K562 (cell line): Measurements from ENCODE around the gene SELENOO. TPM values are rescaled to one million over a fixed set of nuclear protein-coding genes. Genes with fewer than 3 reads are reported as not detected.

Experiments used
- ATAC-seq: fragments of 200-7000 bp; cut with Tn5 transposase; 3 replicates; pipeline ENCODE4 v1.9.1; 2020; ENCODE audit warnings: moderate library complexity
- BruUV-seq: library from RNA; stranded (reverse); fragments of 400-500 nt; replicated peaks from 2 replicates; lab custom pipeline; 2021; lab: Mats Ljungman, UMichigan
- CTCF ChIA-PET: fragments of 300-600 bp; formaldehyde crosslinking; extraction: SDS; loops from one replicate; lab custom pipeline; 2021; ENCODE audit warnings: low intra/inter-chr PET ratio; lab: Yijun Ruan, JAX
- POLR2A ChIA-PET: fragments of 300-600, 350-650 bp; sonication (Branson Sonifier 250); formaldehyde crosslinking; extraction: SDS; loops from one replicate; lab custom pipeline; 2021; ENCODE audit warnings: antibody characterized with exemption, inconsistent platforms; lab: Yijun Ruan, JAX
- DNase-seq, 4 experiments: peaks; one replicate each; pipeline versions ENCODE4 v3.0.0 to v3.0.0-alpha.2; 2011 to 2018; ENCODE audit warnings: low spot score in 3 of 4, mixed read lengths in 3 of 4; ENCODE audit errors: extremely low read depth in 1 of 4
- FAIRE-seq: peaks from 2 replicates; lab custom pipeline; 2011; peaks lifted over from hg19 to GRCh38; lab: Jason Lieb, UNC
- H2AFZ ChIP-seq: 2 replicates; pipeline ENCODE4 v1.6.0; 2011; ENCODE audit warnings: low read depth, low read length, control low read depth, inconsistent platforms
- H3K27ac ChIP-seq: fragments of 200-600 bp; 3 replicates; pipeline ENCODE4 v1.8.0; 2011; ENCODE audit warnings: low read depth, mild to moderate bottlenecking, control low read depth, inconsistent platforms, low read length, moderate library complexity, mixed read lengths; ENCODE audit errors: extremely low read depth
- H3K27me3 ChIP-seq, 2 experiments: fragments of 300-600 bp in 1 of 2; 2 replicates in 1 of 2; 3 replicates in 1 of 2; pipeline versions ENCODE4 v1.6.0 to v1.8.0; 2011; ENCODE audit warnings: inconsistent platforms in 2 of 2, low read length in 2 of 2, mild to moderate bottlenecking in 1 of 2, mixed read lengths in 1 of 2, moderate library complexity in 1 of 2; ENCODE audit not compliant: control insufficient read depth in 2 of 2, insufficient read depth in 2 of 2
- H3K36me3 ChIP-seq: fragments of 300-600 bp; 3 replicates; pipeline ENCODE4 v1.8.0; 2011; ENCODE audit warnings: mild to moderate bottlenecking, low read length, inconsistent platforms; ENCODE audit not compliant: control insufficient read depth, insufficient read depth
- H3K4me1 ChIP-seq, 2 experiments: fragments of 200-600 bp in 1 of 2; replicated peaks in 1 of 2; 2 replicates in 1 of 2; 3 replicates in 1 of 2; pipeline versions ENCODE4 v1.5.1 to v1.8.0; 2011; ENCODE audit warnings: inconsistent platforms in 2 of 2, low read length in 2 of 2, mild to moderate bottlenecking in 1 of 2, mixed read lengths in 1 of 2, moderate library complexity in 1 of 2; ENCODE audit not compliant: control insufficient read depth in 2 of 2, insufficient read depth in 2 of 2
- H3K4me2 ChIP-seq: 2 replicates; pipeline ENCODE4 v1.6.1; 2011; ENCODE audit warnings: low read length, control low read depth, inconsistent platforms, mixed read lengths; ENCODE audit not compliant: insufficient read depth
- H3K4me3 ChIP-seq: fragments of 200-600 bp; sonication (generic), shearing (Covaris generic); 2 replicates; pipeline ENCODE4 v1.5.1; 2016; ENCODE audit warnings: control low read depth, inconsistent platforms
- H3K79me2 ChIP-seq: fragments of 200-600 bp; 3 replicates; pipeline ENCODE4 v1.8.0; 2011; ENCODE audit warnings: low read length, inconsistent platforms; ENCODE audit not compliant: control insufficient read depth, insufficient read depth
- H3K9ac ChIP-seq, 2 experiments: 2 replicates each; pipeline versions ENCODE4 v1.6.0 to v1.6.1; 2011; ENCODE audit warnings: low read depth in 2 of 2, low read length in 2 of 2, control low read depth in 1 of 2, inconsistent platforms in 1 of 2, mild to moderate bottlenecking in 1 of 2, mixed read lengths in 1 of 2; ENCODE audit not compliant: insufficient read depth in 1 of 2
- H3K9me1 ChIP-seq: one replicate; pipeline ENCODE4 v1.6.0; 2011; ENCODE audit warnings: inconsistent platforms, mild to moderate bottlenecking, low read length, moderate library complexity; ENCODE audit not compliant: control insufficient read depth, insufficient read depth
- H3K9me3 ChIP-seq: replicated peaks from 2 replicates; pipeline ENCODE4 v1.5.1; 2011; ENCODE audit warnings: low read depth, low read length, inconsistent platforms; ENCODE audit not compliant: control insufficient read depth, insufficient read depth
- H4K20me1 ChIP-seq: replicated peaks from 2 replicates; pipeline ENCODE4 v1.6.1; 2011; ENCODE audit warnings: low read length, inconsistent platforms, mixed read lengths; ENCODE audit not compliant: control insufficient read depth, insufficient read depth
- BCOR ChIP-seq: fragments of 450-650 bp; IDR thresholded peaks from 2 replicates; pipeline ENCODE4 v1.6.1; 2016
- DMBX1 ChIP-seq: fragments of 250-450 bp; sonication (Bioruptor Pico); IDR thresholded peaks from 2 replicates; pipeline ENCODE4 v1.8.0; 2022; ENCODE audit warnings: inconsistent platforms, mild to moderate bottlenecking, moderate library complexity, borderline replicate concordance
- POLR2G ChIP-seq: fragments of 200-400 bp; formaldehyde crosslinking; IDR thresholded peaks from 2 replicates; pipeline ENCODE4 v1.6.1; 2017; ENCODE audit warnings: low read depth, mild to moderate bottlenecking, antibody characterized with exemption, low read length, moderate library complexity
- RBFOX2 ChIP-seq: fragments of 200-400 bp; formaldehyde crosslinking; IDR thresholded peaks from 2 replicates; pipeline ENCODE4 v1.6.1; 2017; ENCODE audit warnings: low read depth, mild to moderate bottlenecking, low read length, moderate library complexity
- RBM22 ChIP-seq: fragments of 200-400 bp; formaldehyde crosslinking; IDR thresholded peaks from 2 replicates; pipeline ENCODE4 v1.6.1; 2018; ENCODE audit warnings: low read length, low read depth; ENCODE audit not compliant: poor library complexity, severe bottlenecking
- THAP7 ChIP-seq: fragments of 250-450 bp; sonication (Bioruptor Pico); IDR thresholded peaks from 2 replicates; pipeline ENCODE4 v1.5.0; 2021
- WGBS: fragments of 100-300 bp; shearing (Covaris generic); methylation state at CpG from one replicate; pipeline ENCODE4 v1.1.6; 2016; ENCODE audit warnings: low coverage, mixed read lengths; ENCODE audit not compliant: insufficient coverage; ENCODE audit errors: missing lambda C conversion rate; 5-methylcytosine and 5-hydroxymethylcytosine counted together
- in situ Hi-C: fragments of 300-500 bp; cut with MboI; formaldehyde crosslinking; loops from 4 replicates; pipeline ENCODE4 v1.15.0; 2018; ENCODE audit warnings: inconsistent platforms, mixed read lengths
- intact Hi-C: fragments of 100-400 bp; cut with micrococcal nuclease; formaldehyde crosslinking; loops from 2 replicates; pipeline ENCODE4 v1.14.2; 2022
- polyA plus RNA-seq, 8 experiments: library from polyadenylated mRNA; depleted of rRNA in 4 of 8; stranded (reverse) in 5 of 8; unstranded in 3 of 8; fragments of >200 nt; fragmentation: Nextera tagmentation in 2 of 8; fragmentation: Illumina TruSeq in 1 of 8; extraction: Ambion mirVana in 2 of 8; extraction: Trizol in 1 of 8; gene quantifications; 2 replicates each; pipeline versions ENCODE4 v1.2.1 to v1.2.3, GENCODE V29; 2011 to 2014; ENCODE audit warnings: inconsistent platforms in 1 of 8, missing spikeins in 1 of 8
- total RNA-seq, 7 experiments: library from RNA; depleted of rRNA in 6 of 7; stranded (reverse); fragments of >200 nt in 6 of 7; fragmentation: Illumina TruSeq in 2 of 7; extraction: Trizol in 2 of 7; gene quantifications; 2 replicates each; pipeline versions ENCODE4 v1.2.1 to v1.2.3, GENCODE V29; 2011 to 2021; ENCODE audit warnings: low replicate concordance in 1 of 7
- TF ChIP-seq, protein P1 (sequence below): sonication (generic); formaldehyde crosslinking; IDR thresholded peaks from 2 replicates; pipeline ENCODE4 v1.8.1; 2023; ENCODE audit warnings: mild to moderate bottlenecking, missing genetic modification reagents

The SELENOO gene
- total and polyA plus RNA-seq, 9 of the 15 experiments (the other 6 are each of a cell fraction or from before 2014, with no cell fraction given) = 0.37 to 24.9 (median 8.3) TPM

DNA sequence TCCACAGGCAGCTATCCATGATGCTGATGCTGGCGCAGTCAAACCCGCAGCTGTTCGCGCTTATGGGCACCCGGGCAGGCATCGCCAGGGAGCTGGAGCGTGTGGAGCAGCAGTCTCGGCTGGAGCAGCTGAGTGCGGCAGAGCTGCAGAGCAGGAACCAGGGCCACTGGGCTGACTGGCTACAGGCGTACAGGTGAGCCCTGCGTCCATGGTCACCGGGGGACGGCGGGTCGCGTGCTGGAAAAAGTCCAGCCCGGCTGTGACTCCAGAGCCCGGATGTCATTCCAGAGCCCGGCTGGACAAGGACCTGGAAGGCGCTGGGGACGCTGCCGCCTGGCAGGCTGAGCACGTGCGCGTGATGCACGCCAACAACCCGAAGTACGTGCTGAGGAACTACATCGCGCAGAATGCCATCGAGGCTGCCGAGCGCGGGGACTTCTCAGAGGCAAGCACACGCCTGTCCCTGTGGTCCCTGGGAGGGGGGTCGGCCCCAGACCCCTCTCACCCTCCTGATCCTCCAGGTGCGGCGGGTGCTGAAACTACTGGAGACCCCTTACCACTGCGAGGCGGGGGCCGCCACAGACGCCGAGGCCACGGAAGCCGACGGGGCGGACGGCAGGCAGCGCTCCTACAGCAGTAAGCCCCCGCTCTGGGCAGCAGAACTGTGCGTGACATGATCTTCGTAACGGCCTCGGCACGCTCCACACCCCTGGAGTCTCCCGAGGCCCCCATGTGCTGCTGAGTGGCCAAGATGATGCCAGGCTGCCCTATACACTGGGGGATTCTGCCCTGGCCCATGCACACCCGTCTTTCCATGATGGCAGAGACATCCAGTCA lies 16.1 kb downstream of the SELENOO start:
- no peak overlapping the region for H2AFZ ChIP-seq
- H3K27me3 ChIP-seq = no peaks in the 10 kb centered on the region
- WGBS = 98% methylated on average over 24 of the region's 57 CpGs
- H4K20me1 ChIP-seq = no peaks in the 10 kb centered on the region
- H3K36me3 ChIP-seq = peaks cover 89% of the 10 kb centered on the region; the same call in 2 of the 3 replicates
- no peak for TF ChIP-seq BCOR
- TF ChIP-seq RBM22 = peak; percentile 46
- TF ChIP-seq, protein P1, sequence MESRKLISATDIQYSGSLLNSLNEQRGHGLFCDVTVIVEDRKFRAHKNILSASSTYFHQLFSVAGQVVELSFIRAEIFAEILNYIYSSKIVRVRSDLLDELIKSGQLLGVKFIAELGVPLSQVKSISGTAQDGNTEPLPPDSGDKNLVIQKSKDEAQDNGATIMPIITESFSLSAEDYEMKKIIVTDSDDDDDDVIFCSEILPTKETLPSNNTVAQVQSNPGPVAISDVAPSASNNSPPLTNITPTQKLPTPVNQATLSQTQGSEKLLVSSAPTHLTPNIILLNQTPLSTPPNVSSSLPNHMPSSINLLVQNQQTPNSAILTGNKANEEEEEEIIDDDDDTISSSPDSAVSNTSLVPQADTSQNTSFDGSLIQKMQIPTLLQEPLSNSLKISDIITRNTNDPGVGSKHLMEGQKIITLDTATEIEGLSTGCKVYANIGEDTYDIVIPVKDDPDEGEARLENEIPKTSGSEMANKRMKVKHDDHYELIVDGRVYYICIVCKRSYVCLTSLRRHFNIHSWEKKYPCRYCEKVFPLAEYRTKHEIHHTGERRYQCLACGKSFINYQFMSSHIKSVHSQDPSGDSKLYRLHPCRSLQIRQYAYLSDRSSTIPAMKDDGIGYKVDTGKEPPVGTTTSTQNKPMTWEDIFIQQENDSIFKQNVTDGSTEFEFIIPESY (CRISPR knock-in tag) = 0 out of 2 replicates have a peak, but pooled peaks have one; percentile 14
- peak; percentile 56; the same call in 1 of the 2 replicates for TF ChIP-seq POLR2G
- no peak for TF ChIP-seq THAP7 (CRISPR knock-in tag)
- TF ChIP-seq RBFOX2 = peak; percentile 52
- TF ChIP-seq DMBX1 (CRISPR knock-in tag) = no peak
- H3K4me3 ChIP-seq = no peak overlapping the region
- BruUV-seq = no TSS peak
- no peak for DNase-seq
- FAIRE-seq = no peak
- H3K4me1 ChIP-seq = peaks cover 0 to 30% of the 10 kb centered on the region in 2 experiments; a peak in 3 of 5 replicates
- H3K79me2 ChIP-seq = peaks cover 13% of the 10 kb centered on the region; the same call in 2 of the 3 replicates
- CTCF ChIA-PET = no interaction called here
- intact Hi-C loops (no loop called here), in situ Hi-C loops (no loop called here)
- POLR2A ChIA-PET = interaction anchor here (0.6 to 1.1 kb wide), 2 partner anchors 10 to 56 kb away, joined by 3 to 4 read pairs; no protein-coding TSS in a partner anchor
- H3K27ac ChIP-seq = no peak overlapping the region
- no peak overlapping the region; a peak in 1 of 4 replicates for H3K9ac ChIP-seq
- no peak for ATAC-seq
- H3K9me1 ChIP-seq = no peaks in the 10 kb centered on the region
- 0 out of 2 replicates have a peak, but pooled peaks cover 1% of the 10 kb centered on the region for H3K9me3 ChIP-seq
- no peak overlapping the region for H3K4me2 ChIP-seq
